Measurements from ENCODE around the gene PYURF. TPM values are rescaled to one million over a fixed set of nuclear protein-coding genes. Genes with fewer than 3 reads are reported as not detected.

Gene PYURF
- total RNA-seq, 2 donors from 2014 or later, result 58.6 to 68.6 TPM

- Histone ChIP-seq H3K9me3 (no peaks in the 10 kb centered on the region), H3K4me1 (no peaks in the 10 kb centered on the region), H3K27ac (no peak overlapping the region), H3K36me3 (no peaks in the 10 kb centered on the region), H3K27me3 (no peaks in the 10 kb centered on the region), H3K4me3 (no peak overlapping the region), H3K9ac (ENCODE audit: low read depth in 2 of 2, low read length in 2 of 2) (no peak overlapping the region)
- intact Hi-C loops (cut with DNase I), result no loop called here
- TF ChIP-seq, protein P1, sequence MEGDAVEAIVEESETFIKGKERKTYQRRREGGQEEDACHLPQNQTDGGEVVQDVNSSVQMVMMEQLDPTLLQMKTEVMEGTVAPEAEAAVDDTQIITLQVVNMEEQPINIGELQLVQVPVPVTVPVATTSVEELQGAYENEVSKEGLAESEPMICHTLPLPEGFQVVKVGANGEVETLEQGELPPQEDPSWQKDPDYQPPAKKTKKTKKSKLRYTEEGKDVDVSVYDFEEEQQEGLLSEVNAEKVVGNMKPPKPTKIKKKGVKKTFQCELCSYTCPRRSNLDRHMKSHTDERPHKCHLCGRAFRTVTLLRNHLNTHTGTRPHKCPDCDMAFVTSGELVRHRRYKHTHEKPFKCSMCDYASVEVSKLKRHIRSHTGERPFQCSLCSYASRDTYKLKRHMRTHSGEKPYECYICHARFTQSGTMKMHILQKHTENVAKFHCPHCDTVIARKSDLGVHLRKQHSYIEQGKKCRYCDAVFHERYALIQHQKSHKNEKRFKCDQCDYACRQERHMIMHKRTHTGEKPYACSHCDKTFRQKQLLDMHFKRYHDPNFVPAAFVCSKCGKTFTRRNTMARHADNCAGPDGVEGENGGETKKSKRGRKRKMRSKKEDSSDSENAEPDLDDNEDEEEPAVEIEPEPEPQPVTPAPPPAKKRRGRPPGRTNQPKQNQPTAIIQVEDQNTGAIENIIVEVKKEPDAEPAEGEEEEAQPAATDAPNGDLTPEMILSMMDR (IDR thresholded peaks at IDR 0.05), result no peak
- no peak for DNase-seq
These were observed 20.2 kb downstream of the PYURF start for GRCh38 chr4:88503344-88503743.

DNA sequence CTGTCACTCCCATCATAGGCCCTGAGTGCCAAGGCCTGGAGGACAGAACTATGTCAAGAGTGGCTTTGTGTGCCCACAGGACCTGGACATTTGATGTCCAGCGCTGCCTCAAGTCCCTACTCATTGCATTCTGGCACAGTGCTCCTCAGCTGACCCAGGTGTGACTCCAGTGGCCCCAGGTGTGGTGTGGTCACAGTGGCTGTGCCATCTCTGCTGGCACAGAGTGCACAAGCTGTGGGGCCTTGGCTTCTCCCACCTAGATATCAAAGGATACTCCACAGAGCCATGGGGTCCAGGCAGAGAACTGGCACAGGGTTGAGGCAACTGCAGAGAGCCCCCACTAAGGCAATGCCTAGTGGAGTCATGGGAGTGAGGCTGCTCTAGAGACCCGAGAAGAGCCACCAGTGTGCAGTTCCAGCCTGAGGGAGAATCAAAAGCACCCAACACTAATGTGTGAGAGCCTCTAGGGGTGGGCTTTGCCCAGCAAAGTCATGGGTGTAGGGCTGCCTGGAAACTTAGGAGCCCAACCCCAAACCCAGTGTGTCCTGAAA is 25.6 kb downstream of the PYURF start:
- TF ChIP-seq, protein P1 (IDR thresholded peaks at IDR 0.05), result no peak
- Histone ChIP-seq H3K36me3 (no peaks in the 10 kb centered on the region), H3K4me1 (no peaks in the 10 kb centered on the region), H3K4me3 (no peak overlapping the region), H3K27me3 (no peaks in the 10 kb centered on the region), H3K27ac (no peak overlapping the region), H3K9ac (ENCODE audit: low read depth in 2 of 2, low read length in 2 of 2) (no peak overlapping the region), H3K9me3 (no peaks in the 10 kb centered on the region)
- intact Hi-C loops (cut with DNase I), result no loop called here
- DNase-seq, result no peak

- no peaks in the 10 kb centered on the region for H3K36me3 ChIP-seq
- intact Hi-C loops (cut with DNase I), result no loop called here
- DNase-seq, result no peak
- H3K27me3 ChIP-seq, result no peaks in the 10 kb centered on the region
- TF ChIP-seq, protein P1 (IDR thresholded peaks at IDR 0.05), result no peak
- no peak overlapping the region for H3K27ac ChIP-seq
- H3K4me1 ChIP-seq, result no peaks in the 10 kb centered on the region
- no peak overlapping the region for H3K9ac ChIP-seq (ENCODE audit: low read depth in 2 of 2, low read length in 2 of 2)
- no peaks in the 10 kb centered on the region for H3K9me3 ChIP-seq
- H3K4me3 ChIP-seq, result no peak overlapping the region
These were observed 34.3 kb downstream of the PYURF start for GRCh38 chr4:88489100-88489761.

DNA sequence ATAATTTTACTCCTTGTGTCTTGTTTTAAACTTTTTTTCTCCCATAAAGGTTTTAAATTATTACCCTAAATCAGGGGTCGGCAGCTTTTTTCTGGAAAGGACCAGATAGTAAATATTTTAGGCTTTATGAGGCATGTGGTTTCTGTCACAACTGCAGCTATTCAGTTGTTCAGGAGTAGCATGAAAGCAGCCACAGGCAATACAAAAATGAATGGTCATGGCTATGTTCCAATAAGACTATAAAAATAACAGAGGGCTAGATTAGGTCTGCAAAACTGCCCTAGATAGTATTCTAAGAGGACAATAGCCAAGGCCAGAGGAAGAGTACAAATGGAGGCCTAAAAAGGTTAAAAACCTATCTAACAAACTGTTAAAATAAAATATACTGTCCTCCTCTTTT is 42.0 kb downstream of the PYURF start:
- intact Hi-C loops (cut with DNase I), result no loop called here
- no peak overlapping the region for H3K9ac ChIP-seq (ENCODE audit: low read depth in 2 of 2, low read length in 2 of 2)
- no peaks in the 10 kb centered on the region for H3K4me1 ChIP-seq
- no peak overlapping the region for H3K27ac ChIP-seq
- no peaks in the 10 kb centered on the region for H3K9me3 ChIP-seq
- TF ChIP-seq, protein P1 (IDR thresholded peaks at IDR 0.05), result no peak
- no peaks in the 10 kb centered on the region for H3K36me3 ChIP-seq
- DNase-seq, result no peak
- H3K27me3 ChIP-seq, result no peaks in the 10 kb centered on the region
- H3K4me3 ChIP-seq, result no peak overlapping the region

GRCh38 chr4:88478247-88478646 is 45.3 kb downstream of the PYURF start:
- Histone ChIP-seq H3K4me1 (no peaks in the 10 kb centered on the region), H3K9ac (ENCODE audit: low read depth in 2 of 2, low read length in 2 of 2) (no peak overlapping the region), H3K36me3 (no peaks in the 10 kb centered on the region), H3K4me3 (no peak overlapping the region), H3K9me3 (no peaks in the 10 kb centered on the region), H3K27me3 (no peaks in the 10 kb centered on the region), H3K27ac (no peak overlapping the region)
- intact Hi-C loops (cut with DNase I), result no loop called here
- no peak for DNase-seq
- TF ChIP-seq, protein P1 (IDR thresholded peaks at IDR 0.05), result no peak
